IMR-90 (cell line): Measurements from ENCODE around the gene CDK5RAP2. TPM values are rescaled to one million over a fixed set of nuclear protein-coding genes. Genes with fewer than 3 reads are reported as not detected.

Experiments
- ATAC-seq: fragments of 200-7000 bp; cut with Tn5 transposase; 2 replicates; pipeline ENCODE4 v1.9.1; 2020; ENCODE audit warnings: low read depth, mild to moderate bottlenecking, moderate library complexity
- BruUV-seq: library from RNA; stranded (reverse); fragments of 400-500 nt; replicated peaks from 2 replicates; lab custom pipeline; 2021; lab: Mats Ljungman, UMichigan
- CTCF ChIA-PET: fragments of 300-600 bp; formaldehyde crosslinking; extraction: SDS; loops from one replicate; lab custom pipeline; 2021; ENCODE audit warnings: antibody characterized with exemption; lab: Yijun Ruan, JAX
- POLR2A ChIA-PET: fragments of 300-600 bp; sonication (Branson Sonifier 250); formaldehyde crosslinking; loops from one replicate; lab custom pipeline; 2022; ENCODE audit warnings: antibody characterized with exemption; ENCODE audit not compliant: unreplicated experiment; lab: Charles Lee
- DNase-seq: peaks from one replicate; pipeline ENCODE4 v3.0.0; 2013
- H2AFZ ChIP-seq: replicated peaks from 2 replicates; pipeline ENCODE3; 2013; ENCODE audit warnings: low read length, mild to moderate bottlenecking; ENCODE audit not compliant: poor library complexity
- H2AK5ac ChIP-seq: 2 replicates; pipeline ENCODE4 v1.6.1; 2013; ENCODE audit warnings: low read depth, low read length, inconsistent platforms
- H2AK9ac ChIP-seq: replicated peaks from 2 replicates; pipeline ENCODE3; 2013; ENCODE audit warnings: mild to moderate bottlenecking, low read depth, low read length, moderate library complexity; ENCODE audit not compliant: poor library complexity
- H2BK120ac ChIP-seq: 2 replicates; pipeline ENCODE4 v1.6.1; 2013; ENCODE audit warnings: low read depth, low read length, inconsistent platforms
- H2BK15ac ChIP-seq: 3 replicates; pipeline ENCODE4 v1.6.1; 2013; ENCODE audit warnings: low read depth, low read length, inconsistent platforms
- H2BK20ac ChIP-seq: 2 replicates; pipeline ENCODE4 v1.6.1; 2013; ENCODE audit warnings: low read depth, mild to moderate bottlenecking, inconsistent platforms, low read length, moderate library complexity
- H2BK5ac ChIP-seq: 2 replicates; pipeline ENCODE4 v1.6.1; 2013; ENCODE audit warnings: mild to moderate bottlenecking, low read depth, low read length, inconsistent platforms; ENCODE audit not compliant: poor library complexity, severe bottlenecking
- H3K14ac ChIP-seq: replicated peaks from 2 replicates; pipeline ENCODE4 v1.6.1; 2013; ENCODE audit warnings: low read depth, low read length, inconsistent platforms
- H3K18ac ChIP-seq: 2 replicates; pipeline ENCODE4 v1.6.1; 2013; ENCODE audit warnings: low read depth, low read length, control low read depth
- H3K23ac ChIP-seq: 2 replicates; pipeline ENCODE4 v1.6.1; 2013; ENCODE audit warnings: low read depth, low read length, inconsistent platforms
- H3K27ac ChIP-seq: 2 replicates; pipeline ENCODE4 v1.5.1; 2013; ENCODE audit warnings: mild to moderate bottlenecking, control low read depth, low read length; ENCODE audit not compliant: insufficient read depth
- H3K27me3 ChIP-seq: 2 replicates; pipeline ENCODE4 v1.6.1; 2013; ENCODE audit warnings: low read length; ENCODE audit not compliant: control insufficient read depth, insufficient read depth
- H3K36me3 ChIP-seq: 2 replicates; pipeline ENCODE4 v1.6.1; 2013; ENCODE audit warnings: low read length, mixed read lengths; ENCODE audit not compliant: control insufficient read depth, insufficient read depth
- H3K4ac ChIP-seq: 2 replicates; pipeline ENCODE4 v1.6.1; 2013; ENCODE audit warnings: low read depth, low read length, inconsistent platforms
- H3K4me1 ChIP-seq: 2 replicates; pipeline ENCODE4 v1.6.1; 2013; ENCODE audit warnings: low read length, mixed read lengths; ENCODE audit not compliant: control insufficient read depth, insufficient read depth
- H3K4me2 ChIP-seq: 2 replicates; pipeline ENCODE4 v1.6.1; 2013; ENCODE audit warnings: low read depth, mild to moderate bottlenecking, control low read depth, low read length, moderate library complexity
- H3K4me3 ChIP-seq: 2 replicates; pipeline ENCODE4 v1.5.1; 2013; ENCODE audit warnings: low read depth, mild to moderate bottlenecking, control low read depth, low read length, moderate library complexity; ENCODE audit not compliant: insufficient read depth
- H3K56ac ChIP-seq: 2 replicates; pipeline ENCODE4 v1.6.1; 2013; ENCODE audit warnings: low read length, inconsistent platforms; ENCODE audit not compliant: insufficient read depth; ENCODE audit errors: extremely low read depth
- H3K79me1 ChIP-seq, 2 experiments: 2 replicates each; pipeline ENCODE4 v1.6.1; 2013; ENCODE audit warnings: low read length in 2 of 2, inconsistent platforms in 1 of 2, low read depth in 1 of 2
- H3K9ac ChIP-seq: 2 replicates; pipeline ENCODE4 v1.6.1; 2013; ENCODE audit warnings: low read depth, low read length, control low read depth
- H3K9me1 ChIP-seq: 2 replicates; pipeline ENCODE4 v1.6.1; 2013; ENCODE audit warnings: low read length, inconsistent platforms; ENCODE audit not compliant: insufficient read depth
- H3K9me3 ChIP-seq: 2 replicates; pipeline ENCODE4 v1.6.1; 2013; ENCODE audit warnings: low read length; ENCODE audit not compliant: control insufficient read depth, insufficient read depth
- H4K20me1 ChIP-seq: 2 replicates; pipeline ENCODE4 v1.6.1; 2013; ENCODE audit warnings: low read length, inconsistent platforms; ENCODE audit not compliant: insufficient read depth
- H4K5ac ChIP-seq: 2 replicates; pipeline ENCODE4 v1.6.1; 2013; ENCODE audit warnings: mild to moderate bottlenecking, low read depth, low read length, control low read depth
- H4K8ac ChIP-seq, 2 experiments: 2 replicates each; pipeline ENCODE4 v1.6.1; 2013; ENCODE audit warnings: low read depth in 2 of 2, low read length in 2 of 2, control low read depth in 1 of 2, inconsistent platforms in 1 of 2
- H4K91ac ChIP-seq: 2 replicates; pipeline ENCODE4 v1.6.1; 2013; ENCODE audit warnings: low read depth, low read length, inconsistent platforms; ENCODE audit not compliant: insufficient read depth
- BHLHE40 ChIP-seq: fragments of 150-350 bp; IDR thresholded peaks from 2 replicates; pipeline ENCODE4 v1.6.1; 2016; ENCODE audit warnings: mild to moderate bottlenecking, low read depth, low read length
- CEBPB ChIP-seq: IDR thresholded peaks from 2 replicates; pipeline ENCODE4 v1.6.1; 2012; ENCODE audit warnings: low read depth, low read length, improper control_type of control experiment
- CHD1 ChIP-seq: IDR thresholded peaks from 2 replicates; pipeline ENCODE4 v1.6.1; 2012; ENCODE audit warnings: low read depth, low read length, improper control_type of control experiment
- FOS ChIP-seq: fragments of 150-350 bp; IDR thresholded peaks from 2 replicates; pipeline ENCODE4 v1.6.1; 2016; ENCODE audit warnings: low read depth, low read length
- MAFK ChIP-seq: IDR thresholded peaks from 2 replicates; pipeline ENCODE4 v1.6.1; 2012; ENCODE audit warnings: low read depth, low read length, improper control_type of control experiment
- MXI1 ChIP-seq: IDR thresholded peaks from 2 replicates; pipeline ENCODE4 v1.6.1; 2012; ENCODE audit warnings: low read depth, mild to moderate bottlenecking, low read length, moderate library complexity, borderline replicate concordance
- NFE2L2 ChIP-seq: fragments of 150-350 bp; IDR thresholded peaks from 2 replicates; pipeline ENCODE4 v1.6.1; 2016; ENCODE audit warnings: low read depth, mild to moderate bottlenecking, low read length
- POLR2A ChIP-seq: IDR thresholded peaks from 2 replicates; pipeline ENCODE4 v1.6.1; 2012; ENCODE audit warnings: mild to moderate bottlenecking, low read depth, low read length
- RAD21 ChIP-seq: IDR thresholded peaks from 2 replicates; pipeline ENCODE4 v1.6.1; 2012; ENCODE audit warnings: low read length, improper control_type of control experiment
- RFX5 ChIP-seq: IDR thresholded peaks from 2 replicates; pipeline ENCODE4 v1.8.0; 2012; ENCODE audit warnings: low read depth, mild to moderate bottlenecking, low read length, moderate library complexity
- SMC3 ChIP-seq: fragments of 150-350 bp; IDR thresholded peaks from 2 replicates; pipeline ENCODE4 v1.6.1; 2016; ENCODE audit warnings: low read depth, mild to moderate bottlenecking, antibody characterized with exemption, low read length, moderate library complexity
- WGBS, 2 experiments: methylation state at CpG; one replicate each; pipeline versions ENCODE4 v1.1.5 to v1.1.7; 2013; ENCODE audit warnings: missing lambda C conversion rate in 2 of 2; ENCODE audit not compliant: insufficient read length in 1 of 2; ENCODE audit errors: extremely low coverage in 2 of 2; 5-methylcytosine and 5-hydroxymethylcytosine counted together
- dilution Hi-C: fragments of 300-500 bp; cut with HindIII; formaldehyde crosslinking; loops from one replicate; pipeline ENCODE4 v1.14.3; 2018; ENCODE audit warnings: low sequenced_read_pairs; ENCODE audit not compliant: unreplicated experiment
- in situ Hi-C: fragments of 300-500 bp; cut with MboI; formaldehyde crosslinking; loops from 3 replicates; pipeline ENCODE4 v1.14.3; 2019; ENCODE audit warnings: low sequenced_read_pairs, inconsistent platforms, mixed read lengths
- intact Hi-C: fragments of 100-400 bp; cut with micrococcal nuclease; formaldehyde crosslinking; loops from 2 replicates; pipeline ENCODE4 v1.10.0; 2022
- polyA plus RNA-seq, 3 experiments: library from polyadenylated mRNA; depleted of rRNA; stranded (reverse); fragments of >200 nt; gene quantifications; 2 replicates each; pipeline ENCODE4 v1.2.3, GENCODE V29; 2012; ENCODE audit warnings: low replicate concordance in 1 of 3
- total RNA-seq: library from RNA; depleted of rRNA; stranded (reverse); fragments of >200 nt; gene quantifications from 2 replicates; pipeline ENCODE4 v1.2.3, GENCODE V29; 2012
- TF ChIP-seq, protein P1 (sequence below): conservative IDR thresholded peaks from 2 replicates; pipeline ENCODE4 v1.5.1; 2012; ENCODE audit warnings: mild to moderate bottlenecking, low read depth, low read length, improper control_type of control experiment

CDK5RAP2 gene
- total and polyA plus RNA-seq, 2 of the 4 experiments (the other 2 are of a cell fraction): 29.5 to 31.7 TPM

DNA sequence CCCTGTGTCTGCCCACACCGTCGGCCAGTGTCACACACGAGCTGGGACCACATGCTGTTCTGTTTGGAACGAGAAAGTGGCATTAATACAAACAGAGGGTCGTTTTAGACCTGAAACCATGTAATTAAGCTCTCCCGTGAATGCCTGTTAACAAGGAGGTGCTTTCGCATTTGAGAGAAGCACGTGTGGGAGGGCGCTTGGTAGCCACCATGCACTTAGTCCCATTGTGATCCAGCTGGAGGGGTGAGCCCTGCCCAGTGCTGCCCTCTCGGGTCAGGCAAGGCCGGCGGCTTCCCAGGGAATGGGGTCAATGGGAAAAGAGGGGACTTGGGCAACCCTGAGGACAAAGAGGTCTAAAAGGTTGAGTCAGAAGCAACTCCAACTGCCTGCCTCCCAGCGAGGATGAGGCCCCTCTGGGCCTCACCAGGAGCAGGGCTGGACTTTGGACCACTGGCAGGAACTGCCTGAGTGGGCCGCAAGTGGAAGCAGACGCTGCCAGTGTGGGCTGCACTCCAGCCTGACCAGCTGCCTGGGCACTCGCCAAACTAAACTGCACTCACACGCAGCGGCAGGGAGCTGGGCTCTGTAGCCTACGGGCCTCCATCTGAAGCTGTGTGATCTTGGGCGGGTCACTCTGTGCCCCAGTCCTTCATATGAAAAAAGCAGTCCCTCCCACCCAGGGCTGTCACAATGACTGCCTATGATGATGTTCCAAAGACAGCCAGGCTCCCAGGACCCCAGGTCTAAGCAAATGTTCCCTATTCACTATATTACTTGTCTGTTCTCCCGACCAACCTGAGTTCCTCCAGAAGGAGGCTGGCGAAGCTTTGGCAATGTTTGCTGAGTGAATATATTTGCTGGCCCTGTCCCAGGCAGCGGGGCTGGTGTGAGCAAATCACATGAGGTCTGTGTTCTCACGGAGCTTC lies 195.7 kb downstream of the CDK5RAP2 start (continued):
- TF ChIP-seq, protein P1, sequence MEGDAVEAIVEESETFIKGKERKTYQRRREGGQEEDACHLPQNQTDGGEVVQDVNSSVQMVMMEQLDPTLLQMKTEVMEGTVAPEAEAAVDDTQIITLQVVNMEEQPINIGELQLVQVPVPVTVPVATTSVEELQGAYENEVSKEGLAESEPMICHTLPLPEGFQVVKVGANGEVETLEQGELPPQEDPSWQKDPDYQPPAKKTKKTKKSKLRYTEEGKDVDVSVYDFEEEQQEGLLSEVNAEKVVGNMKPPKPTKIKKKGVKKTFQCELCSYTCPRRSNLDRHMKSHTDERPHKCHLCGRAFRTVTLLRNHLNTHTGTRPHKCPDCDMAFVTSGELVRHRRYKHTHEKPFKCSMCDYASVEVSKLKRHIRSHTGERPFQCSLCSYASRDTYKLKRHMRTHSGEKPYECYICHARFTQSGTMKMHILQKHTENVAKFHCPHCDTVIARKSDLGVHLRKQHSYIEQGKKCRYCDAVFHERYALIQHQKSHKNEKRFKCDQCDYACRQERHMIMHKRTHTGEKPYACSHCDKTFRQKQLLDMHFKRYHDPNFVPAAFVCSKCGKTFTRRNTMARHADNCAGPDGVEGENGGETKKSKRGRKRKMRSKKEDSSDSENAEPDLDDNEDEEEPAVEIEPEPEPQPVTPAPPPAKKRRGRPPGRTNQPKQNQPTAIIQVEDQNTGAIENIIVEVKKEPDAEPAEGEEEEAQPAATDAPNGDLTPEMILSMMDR: no peak
- TF ChIP-seq RFX5: no peak

DNA sequence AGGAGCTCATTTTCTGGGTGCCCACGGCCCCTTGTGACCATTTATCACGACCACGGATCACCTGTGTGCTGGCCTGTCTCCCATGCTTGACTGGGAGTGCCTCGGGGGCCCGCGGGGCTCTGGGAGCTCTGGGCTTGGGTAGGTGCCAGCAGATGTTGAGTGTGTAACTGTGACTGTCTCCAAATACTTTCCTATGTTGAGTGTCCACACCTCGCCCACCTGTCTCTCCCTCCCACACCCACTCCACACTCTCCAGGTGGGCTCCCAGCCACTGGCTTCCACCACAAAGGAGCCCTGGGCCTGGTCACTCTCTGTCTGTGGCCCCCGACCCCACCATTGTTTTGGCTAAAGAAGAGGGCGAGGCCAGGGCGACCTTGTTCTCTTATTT lies 196.4 kb downstream of the CDK5RAP2 start:
- H4K91ac ChIP-seq: no peak overlapping the region
- H2BK5ac ChIP-seq: no peak overlapping the region
- H3K9me1 ChIP-seq: peaks cover 2% of the 10 kb centered on the region; the same call in 1 of the 2 replicates
- peaks cover 4% of the 10 kb centered on the region; the same call in 1 of the 2 replicates for H3K36me3 ChIP-seq
- H3K4me2 ChIP-seq: no peak overlapping the region
- H3K14ac ChIP-seq: no peak overlapping the region
- no peak overlapping the region for H3K23ac ChIP-seq
- 0 out of 2 replicates have a peak overlapping the region, but pooled peaks have one; percentile 20 for H2AK5ac ChIP-seq
- peaks cover 9% of the 10 kb centered on the region for H3K4me1 ChIP-seq
- no TSS peak for BruUV-seq
- no peak overlapping the region for H2BK20ac ChIP-seq
- H2AK9ac ChIP-seq: peak overlapping the region; percentile 44
- 100% methylated on average over 2 of the region's 10 CpGs; no CpG with 5 or more reads in 1 of the 2 experiments for WGBS, 2 experiments
- intact Hi-C loops: no loop called here
- no peak overlapping the region for H2BK15ac ChIP-seq
- no peak overlapping the region for H4K8ac ChIP-seq
- H2AFZ ChIP-seq: no peak overlapping the region
- no peak overlapping the region for H3K18ac ChIP-seq
- no peak overlapping the region for H3K4me3 ChIP-seq
- DNase-seq (no peak), ATAC-seq (no peak)
- H4K20me1 ChIP-seq: no peaks in the 10 kb centered on the region
- H3K9ac ChIP-seq: no peak overlapping the region
- no peak overlapping the region for H2BK120ac ChIP-seq
- H3K79me1 ChIP-seq: no peaks in the 10 kb centered on the region
- no peak overlapping the region for H3K27ac ChIP-seq
- H3K56ac ChIP-seq: no peak overlapping the region
- dilution Hi-C loops: no loop called here
- H3K4ac ChIP-seq: peak overlapping the region; percentile 12; the same call in 1 of the 2 replicates
- no peaks in the 10 kb centered on the region; the same call in 1 of the 2 replicates for H3K9me3 ChIP-seq
- CTCF ChIA-PET: no interaction called here
- POLR2A ChIA-PET: no interaction called here
- H4K5ac ChIP-seq: no peak overlapping the region
- in situ Hi-C loops: no loop called here
- H3K27me3 ChIP-seq: no peaks in the 10 kb centered on the region
- TF ChIP-seq RAD21 (no peak), RFX5 (no peak), POLR2A (no peak), FOS (no peak), MAFK (no peak), MXI1 (no peak), BHLHE40 (no peak), SMC3 (no peak), NFE2L2 (no peak), CEBPB (no peak), CHD1 (no peak)
- TF ChIP-seq, protein P1: no peak
